HCT116 (cell line): ENCODE measurements around the gene BCKDK.

Experiments
- CBX3 ChIP-seq: IDR thresholded peaks from 2 replicates; pipeline ENCODE4 v1.6.1; 2012; ENCODE audit warnings: low read depth
- CEBPB ChIP-seq: IDR thresholded peaks from 2 replicates; pipeline ENCODE4 v1.6.1; 2012; ENCODE audit warnings: low read depth
- JUND ChIP-seq: IDR thresholded peaks from 2 replicates; pipeline ENCODE4 v1.6.1; 2012
- POLR2A ChIP-seq: IDR thresholded peaks from 2 replicates; pipeline ENCODE4 v1.7.0; 2011; ENCODE audit warnings: borderline replicate concordance; ENCODE audit not compliant: insufficient read depth, insufficient read length; ENCODE audit errors: extremely low read depth
- POLR2AphosphoS5 ChIP-seq: IDR thresholded peaks from 2 replicates; pipeline ENCODE4 v1.6.1; 2011; ENCODE audit warnings: mild to moderate bottlenecking, low read depth, low read length, moderate library complexity
- RAD21 ChIP-seq: IDR thresholded peaks from 2 replicates; pipeline ENCODE4 v1.6.1; 2012; ENCODE audit warnings: low read depth, mild to moderate bottlenecking
- SIN3A ChIP-seq: IDR thresholded peaks from 2 replicates; pipeline ENCODE4 v1.6.1; 2012; ENCODE audit warnings: low read depth
- SP1 ChIP-seq: IDR thresholded peaks from 2 replicates; pipeline ENCODE4 v1.6.1; 2012; ENCODE audit warnings: low read depth
- TCF7L2 ChIP-seq: IDR thresholded peaks from 2 replicates; pipeline ENCODE4 v1.7.0; 2011; ENCODE audit warnings: borderline replicate concordance, inconsistent platforms; ENCODE audit not compliant: insufficient read depth, insufficient read length; ENCODE audit errors: extremely low read depth
- ZFX ChIP-seq: fragments of 450-650 bp; IDR thresholded peaks from 2 replicates; pipeline ENCODE4 v1.6.1; 2017
- TF ChIP-seq, protein P1 (sequence below): IDR thresholded peaks from 2 replicates; pipeline ENCODE4 v1.6.1; 2012
- TF ChIP-seq, protein P2 (sequence below), 3 experiments: fragments of 200-600 bp in 1 of 3; sonication (generic) in 1 of 3; IDR thresholded peaks in 2 of 3; conservative IDR thresholded peaks in 1 of 3; 2 replicates each; pipeline ENCODE4 v1.5.1; 2012 to 2017; ENCODE audit warnings: low read depth in 2 of 3, low read length in 2 of 3, antibody characterized with exemption in 1 of 3, borderline replicate concordance in 1 of 3, control low read depth in 1 of 3, mild to moderate bottlenecking in 1 of 3, mixed read lengths in 1 of 3, mixed run types in 1 of 3, moderate library complexity in 1 of 3; ENCODE audit not compliant: insufficient read depth in 1 of 3

DNA sequence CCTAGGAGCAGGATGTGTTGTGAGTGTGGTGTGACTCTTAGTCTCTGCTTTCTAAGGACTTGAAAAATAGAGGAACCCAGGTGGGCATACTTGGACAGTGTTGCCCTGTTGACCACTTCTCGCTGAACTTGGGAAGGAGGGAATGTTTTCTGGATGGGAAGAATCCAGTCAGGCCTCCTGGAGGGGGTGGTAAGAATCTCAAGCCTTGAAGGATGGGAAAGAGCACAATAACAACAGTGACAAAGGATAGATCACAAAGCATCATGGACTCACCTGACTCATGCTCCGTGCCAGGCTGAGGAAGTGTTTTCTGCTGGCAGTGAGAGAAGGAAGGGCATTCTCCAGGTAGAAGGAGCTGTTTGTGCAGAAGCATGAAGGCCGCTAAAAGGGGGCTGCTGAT lies 17.7 kb downstream of the BCKDK start:
- TF ChIP-seq, protein P1, sequence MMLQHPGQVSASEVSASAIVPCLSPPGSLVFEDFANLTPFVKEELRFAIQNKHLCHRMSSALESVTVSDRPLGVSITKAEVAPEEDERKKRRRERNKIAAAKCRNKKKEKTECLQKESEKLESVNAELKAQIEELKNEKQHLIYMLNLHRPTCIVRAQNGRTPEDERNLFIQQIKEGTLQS: no peak
- TF ChIP-seq RAD21 (no peak), POLR2A (no peak), TCF7L2 (no peak), POLR2AphosphoS5 (no peak), JUND (no peak), SP1 (no peak), SIN3A (no peak), CBX3 (no peak), CEBPB (no peak), ZFX (no peak)
- TF ChIP-seq, protein P2, sequence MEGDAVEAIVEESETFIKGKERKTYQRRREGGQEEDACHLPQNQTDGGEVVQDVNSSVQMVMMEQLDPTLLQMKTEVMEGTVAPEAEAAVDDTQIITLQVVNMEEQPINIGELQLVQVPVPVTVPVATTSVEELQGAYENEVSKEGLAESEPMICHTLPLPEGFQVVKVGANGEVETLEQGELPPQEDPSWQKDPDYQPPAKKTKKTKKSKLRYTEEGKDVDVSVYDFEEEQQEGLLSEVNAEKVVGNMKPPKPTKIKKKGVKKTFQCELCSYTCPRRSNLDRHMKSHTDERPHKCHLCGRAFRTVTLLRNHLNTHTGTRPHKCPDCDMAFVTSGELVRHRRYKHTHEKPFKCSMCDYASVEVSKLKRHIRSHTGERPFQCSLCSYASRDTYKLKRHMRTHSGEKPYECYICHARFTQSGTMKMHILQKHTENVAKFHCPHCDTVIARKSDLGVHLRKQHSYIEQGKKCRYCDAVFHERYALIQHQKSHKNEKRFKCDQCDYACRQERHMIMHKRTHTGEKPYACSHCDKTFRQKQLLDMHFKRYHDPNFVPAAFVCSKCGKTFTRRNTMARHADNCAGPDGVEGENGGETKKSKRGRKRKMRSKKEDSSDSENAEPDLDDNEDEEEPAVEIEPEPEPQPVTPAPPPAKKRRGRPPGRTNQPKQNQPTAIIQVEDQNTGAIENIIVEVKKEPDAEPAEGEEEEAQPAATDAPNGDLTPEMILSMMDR (IDR thresholded peaks at IDR 0.05 in 2 of 3, conservative IDR thresholded peaks at IDR 0.05 in 1 of 3; ENCODE audit: borderline replicate concordance in 1 of 3, insufficient read depth in 1 of 3, low read depth in 2 of 3, low read length in 2 of 3): no peak
